Fibroblast of lung (primary cell): Measurements from ENCODE around the gene SPNS1. TPM values are rescaled to one million over a fixed set of nuclear protein-coding genes. Genes with fewer than 3 reads are reported as not detected.
"Not testable (repeated sequence)": the region's sequence is repeated elsewhere in the genome, so short reads cannot be mapped to it uniquely, and the experiment has no call there.

Experiments
- DNase-seq, 2 donors: peaks; one replicate each; pipeline versions ENCODE4 v3.0.0 to v3.0.0-alpha.2; 2010; ENCODE audit warnings: low read depth in 2 of 2
- H2AFZ ChIP-seq: 2 replicates; pipeline ENCODE4 v1.5.1; 2012; ENCODE audit warnings: low read length, control low read depth, inconsistent platforms
- H3K27ac ChIP-seq: 2 replicates; pipeline ENCODE4 v1.5.1; 2011; ENCODE audit warnings: low read length, control low read depth; ENCODE audit not compliant: insufficient read depth
- H3K27me3 ChIP-seq: 2 replicates; pipeline ENCODE4 v1.5.1; 2011; ENCODE audit warnings: mild to moderate bottlenecking, low read length; ENCODE audit not compliant: control insufficient read depth, insufficient read depth
- H3K36me3 ChIP-seq: 2 replicates; pipeline ENCODE4 v1.5.1; 2011; ENCODE audit warnings: low read length; ENCODE audit not compliant: control insufficient read depth, insufficient read depth
- H3K4me1 ChIP-seq: 2 replicates; pipeline ENCODE4 v1.5.1; 2011; ENCODE audit warnings: low read length; ENCODE audit not compliant: control insufficient read depth, insufficient read depth; ENCODE audit errors: extremely low read depth
- H3K4me2 ChIP-seq: 2 replicates; pipeline ENCODE4 v1.5.1; 2011; ENCODE audit warnings: low read length, control low read depth; ENCODE audit not compliant: insufficient read depth; ENCODE audit errors: extremely low read depth
- H3K4me3 ChIP-seq, 4 experiments: fragments of 200-600 bp in 1 of 4; sonication (generic) in 1 of 4; replicated peaks in 1 of 4; 2 replicates each; pipeline ENCODE4 v1.5.1; 2011 to 2016; ENCODE audit warnings: low read length in 4 of 4, low read depth in 3 of 4, mild to moderate bottlenecking in 3 of 4, control low read depth in 2 of 4, inconsistent platforms in 1 of 4, mixed read lengths in 1 of 4; ENCODE audit not compliant: insufficient read depth in 1 of 4; ENCODE audit errors: control extremely low read depth in 1 of 4
- H3K79me2 ChIP-seq: 2 replicates; pipeline ENCODE4 v1.5.1; 2012; ENCODE audit warnings: mild to moderate bottlenecking, low read length, inconsistent platforms; ENCODE audit not compliant: control insufficient read depth, insufficient read depth
- H3K9ac ChIP-seq: 2 replicates; pipeline ENCODE4 v1.5.1; 2011; ENCODE audit warnings: mild to moderate bottlenecking, low read length, control low read depth; ENCODE audit not compliant: insufficient read depth
- H3K9me3 ChIP-seq: 2 replicates; pipeline ENCODE4 v1.5.1; 2012; ENCODE audit warnings: low read depth, low read length; ENCODE audit not compliant: control insufficient read depth, insufficient read depth
- H4K20me1 ChIP-seq: 2 replicates; pipeline ENCODE4 v1.5.1; 2011; ENCODE audit warnings: low read length; ENCODE audit not compliant: control insufficient read depth, insufficient read depth; ENCODE audit errors: extremely low read depth
- EZH2 ChIP-seq: IDR thresholded peaks from 2 replicates; pipeline ENCODE4 v1.5.1; 2012; ENCODE audit warnings: low read length, control low read depth, mild to moderate bottlenecking; ENCODE audit errors: missing control alignments
- polyA plus RNA-seq, 2 donors: library from polyadenylated mRNA; depleted of rRNA in 1 of 2; stranded (reverse) in 1 of 2; unstranded in 1 of 2; fragments of >200 nt; gene quantifications; 2 replicates each; pipeline ENCODE4 v1.2.1, GENCODE V29; 2011 to 2012; ENCODE audit warnings: missing spikeins in 1 of 2
- total RNA-seq: library from RNA; depleted of rRNA; stranded (reverse); fragments of >200 nt; gene quantifications from 2 replicates; pipeline ENCODE4 v1.2.1, GENCODE V29; 2014
- TF ChIP-seq, protein P1 (sequence below), 2 donors: IDR thresholded peaks in 1 of 2; conservative IDR thresholded peaks in 1 of 2; 1 replicate in 1 of 2; 2 replicates in 1 of 2; pipeline ENCODE4 v1.5.1; 2011 to 2012; ENCODE audit warnings: low read length in 2 of 2, control low read depth in 1 of 2, inconsistent platforms in 1 of 2, low read depth in 1 of 2, mild to moderate bottlenecking in 1 of 2

The SPNS1 gene
- total and polyA plus RNA-seq, 2 donors (not counting 1 experiment from before 2014, with no cell fraction given) = 19.5 to 27.1 TPM

GRCh38 chr16:28937222-28937876, 37.2 kb upstream of the SPNS1 start:
- Histone ChIP-seq H3K27me3 (no peaks in the 10 kb centered on the region), H3K4me1 (no peaks in the 10 kb centered on the region), H3K9me3 (no peaks in the 10 kb centered on the region), H3K4me3 (no peak overlapping the region), H4K20me1 (no peaks in the 10 kb centered on the region), H2AFZ (no peak overlapping the region), H3K79me2 (no peaks in the 10 kb centered on the region), H3K27ac (no peak overlapping the region), H3K36me3 (no peaks in the 10 kb centered on the region), H3K4me2 (no peak overlapping the region), H3K9ac (no peak overlapping the region)
- TF ChIP-seq, protein P1, sequence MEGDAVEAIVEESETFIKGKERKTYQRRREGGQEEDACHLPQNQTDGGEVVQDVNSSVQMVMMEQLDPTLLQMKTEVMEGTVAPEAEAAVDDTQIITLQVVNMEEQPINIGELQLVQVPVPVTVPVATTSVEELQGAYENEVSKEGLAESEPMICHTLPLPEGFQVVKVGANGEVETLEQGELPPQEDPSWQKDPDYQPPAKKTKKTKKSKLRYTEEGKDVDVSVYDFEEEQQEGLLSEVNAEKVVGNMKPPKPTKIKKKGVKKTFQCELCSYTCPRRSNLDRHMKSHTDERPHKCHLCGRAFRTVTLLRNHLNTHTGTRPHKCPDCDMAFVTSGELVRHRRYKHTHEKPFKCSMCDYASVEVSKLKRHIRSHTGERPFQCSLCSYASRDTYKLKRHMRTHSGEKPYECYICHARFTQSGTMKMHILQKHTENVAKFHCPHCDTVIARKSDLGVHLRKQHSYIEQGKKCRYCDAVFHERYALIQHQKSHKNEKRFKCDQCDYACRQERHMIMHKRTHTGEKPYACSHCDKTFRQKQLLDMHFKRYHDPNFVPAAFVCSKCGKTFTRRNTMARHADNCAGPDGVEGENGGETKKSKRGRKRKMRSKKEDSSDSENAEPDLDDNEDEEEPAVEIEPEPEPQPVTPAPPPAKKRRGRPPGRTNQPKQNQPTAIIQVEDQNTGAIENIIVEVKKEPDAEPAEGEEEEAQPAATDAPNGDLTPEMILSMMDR (conservative IDR thresholded peaks at IDR 0.05 in 1 of 2, IDR thresholded peaks at IDR 0.05 in 1 of 2; ENCODE audit: low read depth in 1 of 2, low read length in 2 of 2) = no peak
- TF ChIP-seq EZH2 = no peak
- DNase-seq = no peak

- Histone ChIP-seq H3K36me3 (no peaks in the 10 kb centered on the region), H4K20me1 (no peaks in the 10 kb centered on the region), H3K9me3 (no peaks in the 10 kb centered on the region), H3K79me2 (no peaks in the 10 kb centered on the region), H3K27ac (no peak overlapping the region), H2AFZ (no peak overlapping the region), H3K4me1 (no peaks in the 10 kb centered on the region), H3K9ac (no peak overlapping the region), H3K4me3 (no peak overlapping the region), H3K27me3 (no peaks in the 10 kb centered on the region), H3K4me2 (no peak overlapping the region)
- no peak for DNase-seq
- no peak for TF ChIP-seq EZH2
- TF ChIP-seq, protein P1 (conservative IDR thresholded peaks at IDR 0.05 in 1 of 2, IDR thresholded peaks at IDR 0.05 in 1 of 2; ENCODE audit: low read depth in 1 of 2, low read length in 2 of 2) = no peak
These were observed 35.9 kb upstream of the SPNS1 start for GRCh38 chr16:28938721-28939120.

- H3K79me2 ChIP-seq, H4K20me1 ChIP-seq, H3K9ac ChIP-seq, H3K4me1 ChIP-seq, H3K36me3 ChIP-seq, H3K27ac ChIP-seq, H3K4me2 ChIP-seq, DNase-seq, H3K4me3 ChIP-seq, H3K9me3 ChIP-seq, H2AFZ ChIP-seq, H3K27me3 ChIP-seq: not testable (repeated sequence)
These were observed 34.8 kb upstream of the SPNS1 start for GRCh38 chr16:28939825-28940224.
